ENCODE measurements around the gene MRPL36.

GRCh38 chr5:1785984-1786383, 13.7 kb downstream of the MRPL36 start:
- TF ChIP-seq CTCF (conservative IDR thresholded peaks at IDR 0.05; ENCODE audit: low read depth, low read length) (no peak), EZH2phosphoT487 (IDR thresholded peaks at IDR 0.05; ENCODE audit: borderline replicate concordance, low read length) (no peak)
